ENCODE results near the gene KIAA0232.

The KIAA0232 gene

GRCh38 chr4:6779667-6780565 lies 2.6 kb upstream of the KIAA0232 start:
- no peak for TF ChIP-seq RAD21 (IDR thresholded peaks at IDR 0.05; ENCODE audit: low read depth)
- no peak for TF ChIP-seq EGR1 (IDR thresholded peaks at IDR 0.05)

GRCh38 chr4:6781113-6781512 lies 1.4 kb upstream of the KIAA0232 start:
- TF ChIP-seq CREB1 (IDR thresholded peaks at IDR 0.05; ENCODE audit: low read depth), result no peak
- TF ChIP-seq EP300 (IDR thresholded peaks at IDR 0.05; ENCODE audit: borderline replicate concordance), result no peak
- no peak for TF ChIP-seq RAD21 (IDR thresholded peaks at IDR 0.05; ENCODE audit: low read depth)
- no peak for TF ChIP-seq TEAD4 (IDR thresholded peaks at IDR 0.05)
- TF ChIP-seq MAX (IDR thresholded peaks at IDR 0.05), result no peak
- no peak for TF ChIP-seq USF1 (IDR thresholded peaks at IDR 0.05)
- no peak for TF ChIP-seq CEBPB (IDR thresholded peaks at IDR 0.05)
- TF ChIP-seq EGR1 (IDR thresholded peaks at IDR 0.05), result no peak
- TF ChIP-seq YY1 (IDR thresholded peaks at IDR 0.05; ENCODE audit: low read depth), result no peak
- no peak for TF ChIP-seq FOXM1 (IDR thresholded peaks at IDR 0.05; ENCODE audit: borderline replicate concordance, low read depth)
- TF ChIP-seq TAF1 (IDR thresholded peaks at IDR 0.05; ENCODE audit: low read depth), result no peak

- no peak for TF ChIP-seq CEBPB (IDR thresholded peaks at IDR 0.05)
- no peak for TF ChIP-seq TCF12 (IDR thresholded peaks at IDR 0.05; ENCODE audit: low read depth)
- TF ChIP-seq FOXM1 (IDR thresholded peaks at IDR 0.05; ENCODE audit: borderline replicate concordance, low read depth), result no peak
- TF ChIP-seq EP300 (IDR thresholded peaks at IDR 0.05; ENCODE audit: borderline replicate concordance), result no peak
- no peak for TF ChIP-seq NFIC (IDR thresholded peaks at IDR 0.05)
- no peak for TF ChIP-seq EGR1 (IDR thresholded peaks at IDR 0.05)
Observed at GRCh38 chr4:6781561-6781960, 966 bp upstream of the KIAA0232 start.

GRCh38 chr4:6782846-6783110 lies 251 bp downstream of the KIAA0232 start:
- no peak for TF ChIP-seq CEBPB (IDR thresholded peaks at IDR 0.05)
- no peak for TF ChIP-seq TCF12 (IDR thresholded peaks at IDR 0.05; ENCODE audit: low read depth)
- no peak for TF ChIP-seq EGR1 (IDR thresholded peaks at IDR 0.05)
- no peak for TF ChIP-seq RAD21 (IDR thresholded peaks at IDR 0.05; ENCODE audit: low read depth)
- TF ChIP-seq CREB1 (IDR thresholded peaks at IDR 0.05; ENCODE audit: low read depth), result no peak
- no peak for TF ChIP-seq USF1 (IDR thresholded peaks at IDR 0.05)
- TF ChIP-seq TEAD4 (IDR thresholded peaks at IDR 0.05), result no peak
- TF ChIP-seq NFIC (IDR thresholded peaks at IDR 0.05), result no peak
- no peak for TF ChIP-seq MAX (IDR thresholded peaks at IDR 0.05)
- TF ChIP-seq REST (IDR thresholded peaks at IDR 0.05; ENCODE audit: low read depth), result no peak
- no peak for TF ChIP-seq ZBTB7A (IDR thresholded peaks at IDR 0.05; ENCODE audit: low read depth)
- no peak for TF ChIP-seq FOXM1 (IDR thresholded peaks at IDR 0.05; ENCODE audit: borderline replicate concordance, low read depth)
- TF ChIP-seq EP300 (IDR thresholded peaks at IDR 0.05; ENCODE audit: borderline replicate concordance), result no peak
- TF ChIP-seq TAF1 (IDR thresholded peaks at IDR 0.05; ENCODE audit: low read depth), result no peak
- TF ChIP-seq YY1 (IDR thresholded peaks at IDR 0.05; ENCODE audit: low read depth), result no peak

GRCh38 chr4:6783111-6783981 lies 819 bp downstream of the KIAA0232 start:
- TF ChIP-seq ZBTB7A (IDR thresholded peaks at IDR 0.05; ENCODE audit: low read depth), result peak; percentile 69; the same call in 1 of the 2 replicates
- 0 out of 2 replicates have a peak, but pooled peaks have one; percentile 31 for TF ChIP-seq EGR1 (IDR thresholded peaks at IDR 0.05)
- TF ChIP-seq TEAD4 (IDR thresholded peaks at IDR 0.05), result 0 out of 2 replicates have a peak, but pooled peaks have one; percentile 5
- no peak for TF ChIP-seq REST (IDR thresholded peaks at IDR 0.05; ENCODE audit: low read depth)
- TF ChIP-seq TAF1 (IDR thresholded peaks at IDR 0.05; ENCODE audit: low read depth), result peak; percentile 74
- TF ChIP-seq YY1 (IDR thresholded peaks at IDR 0.05; ENCODE audit: low read depth), result no peak
- no peak for TF ChIP-seq RAD21 (IDR thresholded peaks at IDR 0.05; ENCODE audit: low read depth)
- TF ChIP-seq NFIC (IDR thresholded peaks at IDR 0.05), result no peak
